ENCODE measurements around the gene KDSR.

- TF ChIP-seq POLR2G (IDR thresholded peaks at IDR 0.05; ENCODE audit: low read depth, low read length) (no peak), TSHZ1 (CRISPR knock-in tag; IDR thresholded peaks at IDR 0.05) (no peak), TRIM28 (IDR thresholded peaks at IDR 0.05) (no peak), CAMTA2 (CRISPR knock-in tag; conservative IDR thresholded peaks at IDR 0.05) (no peak), HNRNPLL (IDR thresholded peaks at IDR 0.05; ENCODE audit: low read depth, low read length, poor library complexity, severe bottlenecking) (no peak), PHF21A (IDR thresholded peaks at IDR 0.05; ENCODE audit: borderline replicate concordance, low read depth) (no peak), FOXA1 (IDR thresholded peaks at IDR 0.05; ENCODE audit: borderline replicate concordance) (no peak), ATF2 (CRISPR knock-in tag; IDR thresholded peaks at IDR 0.05) (no peak), TCF7 (IDR thresholded peaks at IDR 0.05; ENCODE audit: borderline replicate concordance) (no peak), MEF2A (IDR thresholded peaks at IDR 0.05; ENCODE audit: control insufficient read depth, low read depth, low read length) (no peak)
Measured at GRCh38 chr18:63346031-63346430, 21.0 kb downstream of the KDSR start.
